Ureter (tissue), 1 donor: ENCODE data around the gene CNTNAP2. TPM values are rescaled to one million over a fixed set of nuclear protein-coding genes. Genes with fewer than 3 reads are reported as not detected.

Experiments
- DNase-seq: peaks from one replicate; pipeline ENCODE4 v3.0.0-alpha.2; 2020; ENCODE audit warnings: low spot score
- total RNA-seq: library from RNA; stranded (reverse); gene quantifications from one replicate; pipeline ENCODE4 v1.2.4, GENCODE V29; 2023
- donor health status: DM: yes; HTN: yes; CAD: no.

The CNTNAP2 gene
- total RNA-seq, 1 donor from 2014 or later, result 0.21 TPM

DNA sequence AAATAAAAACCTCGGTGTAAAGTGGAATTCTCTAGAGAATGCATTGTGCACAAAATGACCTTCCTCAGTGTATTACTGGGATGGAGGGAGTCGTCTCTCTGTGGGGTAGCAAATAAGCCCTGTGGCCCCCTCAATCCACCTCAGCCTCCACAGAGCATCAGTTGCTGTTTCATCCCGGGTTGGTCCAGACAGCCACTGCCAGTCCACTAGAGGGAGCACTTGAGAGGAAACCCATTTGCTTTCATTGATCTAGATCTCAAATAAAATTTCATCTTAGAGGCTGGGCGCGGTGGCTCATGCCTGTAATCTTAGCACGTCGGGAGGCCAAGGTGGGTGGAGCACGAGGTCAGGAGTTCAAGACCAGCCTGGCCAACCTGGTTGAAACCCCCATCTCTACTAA, 1128.7 kb downstream of the CNTNAP2 start:
- no peak for DNase-seq

DNA sequence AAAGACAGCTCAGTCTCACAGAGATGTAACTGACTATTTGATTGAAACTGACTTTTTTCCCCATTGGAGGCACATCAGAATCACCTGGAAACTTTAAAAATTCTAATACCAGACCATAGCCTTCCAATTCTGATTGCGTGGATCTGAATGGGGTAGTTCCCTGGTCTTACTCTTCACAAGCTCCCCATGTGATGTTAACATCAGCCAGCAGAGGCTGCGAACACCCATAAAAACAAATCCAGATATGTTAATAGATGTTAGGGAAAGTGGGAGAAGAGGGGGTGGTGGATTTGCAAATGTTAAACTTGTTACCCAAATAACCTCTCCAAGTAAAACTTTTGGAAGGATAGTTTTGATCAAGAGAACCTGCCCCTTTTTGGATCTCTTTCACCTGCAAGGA, 1133.4 kb downstream of the CNTNAP2 start:
- DNase-seq, result no peak

DNA sequence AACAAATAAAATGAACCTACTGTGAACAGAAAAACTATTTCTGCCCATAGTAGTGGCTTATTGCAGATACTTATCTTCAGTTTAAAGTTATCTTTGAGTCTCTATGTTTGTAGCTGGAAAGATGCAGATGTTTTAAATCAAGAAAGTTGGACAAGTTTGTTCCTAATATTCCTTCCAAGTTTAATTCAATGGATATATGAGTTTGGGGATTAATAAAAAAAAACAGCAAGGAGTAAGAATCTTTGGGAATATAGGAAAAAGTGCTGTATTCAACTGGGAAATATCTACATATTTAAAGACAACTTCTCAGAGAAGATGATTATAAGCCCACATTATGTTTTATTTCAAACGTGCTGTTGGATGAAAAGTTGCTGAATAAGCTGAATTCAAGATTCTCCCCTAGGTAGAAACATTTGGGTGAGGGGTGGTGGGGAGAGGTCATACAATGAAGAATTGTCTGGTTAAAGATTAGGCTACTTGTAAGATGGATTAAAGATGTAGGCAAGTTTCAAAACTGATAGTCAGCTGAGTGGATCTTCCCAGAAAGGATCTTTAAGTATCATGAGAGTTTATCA, 1135.2 kb downstream of the CNTNAP2 start:
- DNase-seq, result no peak

DNA sequence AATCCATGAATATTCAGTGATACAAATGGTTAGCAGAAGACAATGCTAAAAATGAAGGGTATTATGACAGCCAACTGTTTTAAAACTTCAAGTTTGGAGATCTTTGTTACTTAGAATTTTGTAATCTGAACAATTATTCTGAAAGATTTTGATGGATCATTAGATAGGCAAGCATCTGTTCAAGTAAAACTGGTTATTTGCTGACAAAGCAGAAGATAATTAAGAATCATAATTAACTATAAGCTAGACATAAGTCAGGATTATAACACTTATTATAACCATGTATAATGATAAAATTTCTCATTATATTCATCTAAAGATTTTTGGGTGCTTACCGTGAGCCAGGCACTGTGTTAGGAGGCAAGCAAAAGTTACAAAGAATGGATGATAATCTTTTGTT, 1145.1 kb downstream of the CNTNAP2 start:
- DNase-seq, result no peak

DNA sequence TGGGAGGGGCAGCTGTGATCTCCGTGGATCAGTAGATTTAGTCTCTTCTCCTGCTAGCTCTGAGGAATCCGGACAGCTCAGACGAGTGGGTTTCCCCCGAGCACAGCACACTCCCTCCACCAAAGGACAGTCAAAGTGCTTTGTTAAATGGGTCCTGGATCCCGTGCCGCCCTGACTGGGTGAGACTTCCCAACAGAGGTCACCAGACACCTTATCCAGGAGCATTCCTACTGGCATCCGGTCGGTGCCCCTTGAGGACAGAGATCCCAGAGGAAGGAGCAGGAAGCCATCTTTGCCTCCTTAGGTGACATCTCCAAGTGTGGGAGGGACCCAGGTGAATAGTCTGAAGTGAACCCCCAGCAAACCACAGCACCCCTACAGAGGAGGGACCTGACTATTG, 1148.9 kb downstream of the CNTNAP2 start:
- DNase-seq, result no peak

DNA sequence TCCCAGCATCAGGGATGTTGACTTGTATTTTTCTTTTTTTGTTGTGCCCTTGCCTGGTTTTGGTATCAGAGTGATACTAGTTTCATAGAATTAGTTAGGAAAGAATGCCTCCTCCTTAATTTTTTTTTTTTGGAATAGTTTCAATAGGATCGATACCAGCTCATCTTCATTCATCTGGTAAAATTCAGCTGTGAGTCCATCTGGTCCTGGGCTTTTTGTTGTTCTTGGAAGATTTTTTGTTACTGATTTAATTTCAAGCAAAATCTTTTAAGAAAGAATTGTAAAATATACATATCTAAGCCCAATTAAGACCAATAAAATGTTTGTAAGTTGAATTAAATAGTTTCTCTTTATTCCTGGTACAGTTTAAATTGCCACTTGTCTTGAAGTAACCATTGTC, 1159.5 kb downstream of the CNTNAP2 start:
- no peak for DNase-seq

DNA sequence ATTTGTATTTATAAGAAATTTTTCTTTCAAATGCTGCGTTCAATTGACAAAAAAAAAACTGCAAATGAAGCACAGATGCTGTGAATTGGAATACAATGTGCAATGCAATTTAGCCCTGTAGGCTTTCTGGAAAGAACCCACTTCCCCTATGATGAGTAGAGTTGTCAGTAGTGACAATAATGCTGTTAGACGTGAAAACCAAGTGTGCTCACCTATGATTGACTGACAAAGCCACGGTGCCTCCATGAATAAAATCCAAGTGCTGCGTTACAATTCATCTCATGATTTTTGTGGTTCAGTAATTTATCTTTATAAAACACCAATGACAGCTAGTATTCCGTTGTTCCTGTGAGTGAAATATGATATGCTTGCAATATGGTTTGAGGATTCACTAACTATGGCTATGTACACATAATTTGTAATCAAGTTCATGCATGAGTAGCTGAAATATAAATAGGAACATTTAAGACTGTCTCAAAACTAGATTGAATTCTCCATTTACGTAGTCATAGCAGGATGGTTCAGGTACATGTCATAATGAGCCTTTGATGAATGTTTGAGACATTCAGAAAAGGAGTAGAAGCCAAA, 1160.3 kb downstream of the CNTNAP2 start:
- no peak for DNase-seq

DNA sequence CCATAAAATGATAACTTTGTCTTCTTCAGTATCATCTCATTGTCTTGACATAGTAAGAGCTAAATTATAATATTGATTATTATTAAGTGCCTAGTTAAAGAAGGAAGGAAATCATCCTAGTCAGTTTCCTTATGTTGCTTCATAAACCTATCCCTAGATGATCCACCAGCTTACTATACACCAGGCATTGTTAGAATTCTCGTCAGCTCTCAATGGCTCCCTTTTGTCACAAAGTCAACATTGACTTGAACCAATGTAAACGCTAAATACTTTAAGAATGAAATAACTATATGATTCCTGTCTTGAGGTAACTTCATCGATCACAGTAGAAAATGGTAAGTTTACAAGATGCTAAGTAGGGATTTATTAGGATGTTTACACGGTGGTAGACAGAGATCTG, 1162.9 kb downstream of the CNTNAP2 start:
- no peak for DNase-seq

DNA sequence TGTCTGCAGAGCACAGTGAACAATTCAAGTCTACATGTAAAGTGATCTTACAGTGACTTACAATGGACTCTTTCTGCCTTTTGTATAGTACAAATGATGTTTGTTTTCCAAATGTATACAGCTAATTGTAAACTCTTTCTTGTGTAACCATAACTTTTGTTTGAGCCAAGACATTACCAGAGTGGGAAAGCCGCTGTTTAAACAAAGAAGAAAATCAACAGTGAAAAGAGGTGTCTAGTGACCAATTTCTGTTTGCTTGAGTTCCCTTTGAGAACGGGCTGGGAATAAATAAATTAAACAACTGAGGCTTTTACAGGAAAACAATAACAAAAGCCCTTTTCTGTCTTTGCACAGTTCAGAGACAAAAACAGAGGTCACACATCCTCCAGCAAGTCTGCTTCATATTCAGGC, 1163.4 kb downstream of the CNTNAP2 start:
- no peak for DNase-seq

DNA sequence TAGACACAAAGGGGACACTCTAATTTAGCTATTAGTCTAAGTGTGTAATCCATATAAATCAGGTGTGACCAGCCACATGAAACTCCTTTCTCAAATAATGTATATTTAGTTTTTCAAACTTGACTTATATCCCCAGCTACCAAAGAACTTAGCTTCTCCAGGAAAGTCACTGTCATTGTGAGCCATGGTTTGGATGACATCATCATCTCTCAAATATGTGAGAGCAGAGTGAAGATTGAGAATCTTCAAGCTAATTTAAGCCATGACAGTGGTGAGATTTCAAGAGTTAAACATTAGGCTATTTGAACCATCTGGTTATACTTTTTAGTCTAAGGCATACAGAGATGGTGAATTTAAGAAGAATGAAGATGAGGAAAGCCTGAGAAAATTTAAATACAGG, 1165.6 kb downstream of the CNTNAP2 start:
- DNase-seq, result no peak

DNA sequence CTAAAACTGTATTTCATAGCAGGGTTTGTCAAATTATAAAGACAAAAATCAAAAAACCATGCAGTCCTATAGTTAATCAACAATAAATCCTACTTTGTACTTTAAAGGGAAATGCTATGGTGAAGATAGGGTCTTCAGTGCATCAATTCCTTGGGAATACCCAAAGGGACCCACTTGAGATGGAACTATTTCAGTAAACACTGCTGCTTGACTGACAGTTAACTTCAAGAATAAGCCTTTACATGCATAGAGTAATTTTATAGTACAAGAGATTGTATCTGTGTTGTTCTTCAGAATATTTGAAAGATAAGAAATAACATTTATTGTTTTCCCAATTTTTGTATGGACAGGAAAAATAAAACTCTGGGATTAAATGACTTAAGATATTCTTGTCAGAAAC, 1179.6 kb downstream of the CNTNAP2 start:
- DNase-seq, result no peak

DNA sequence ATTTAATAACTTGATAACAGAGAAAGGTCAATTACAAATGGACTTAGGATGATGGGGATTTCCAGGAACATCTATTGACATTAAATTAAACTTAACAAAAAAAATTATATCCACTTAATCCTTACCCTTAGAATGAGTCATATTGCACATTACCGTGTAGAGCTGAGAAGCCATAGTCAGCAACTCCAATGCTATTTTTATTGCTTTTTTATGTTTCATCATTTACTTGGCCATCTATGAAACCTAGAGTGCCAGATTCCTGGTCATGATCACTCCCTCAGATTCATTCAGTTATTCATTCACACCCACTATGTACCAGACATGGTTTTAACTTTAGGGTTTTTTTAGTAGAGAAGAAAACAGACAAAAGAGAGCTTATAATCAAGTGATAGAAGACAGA, 1180.4 kb downstream of the CNTNAP2 start:
- no peak for DNase-seq

DNA sequence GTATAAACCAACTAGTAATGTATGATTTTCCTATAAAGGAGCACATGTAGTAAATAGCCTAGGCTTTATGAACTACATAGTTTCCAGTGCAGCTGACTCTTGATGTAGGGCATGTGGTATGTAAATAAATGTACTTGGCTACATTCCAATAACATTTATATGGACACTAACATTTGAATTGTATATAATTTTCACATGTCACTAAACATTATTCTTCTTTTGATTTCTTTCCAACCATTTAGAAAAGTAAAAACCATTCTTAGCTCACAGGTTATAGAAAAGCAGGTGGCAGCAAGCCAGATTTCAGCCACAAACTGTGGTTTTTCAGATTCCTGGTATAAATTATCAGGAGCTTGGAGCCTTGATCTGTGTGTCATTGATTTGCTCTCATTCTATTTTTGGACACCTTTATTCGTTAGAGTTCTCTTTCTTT, 1182.0 kb downstream of the CNTNAP2 start:
- DNase-seq, result no peak

DNA sequence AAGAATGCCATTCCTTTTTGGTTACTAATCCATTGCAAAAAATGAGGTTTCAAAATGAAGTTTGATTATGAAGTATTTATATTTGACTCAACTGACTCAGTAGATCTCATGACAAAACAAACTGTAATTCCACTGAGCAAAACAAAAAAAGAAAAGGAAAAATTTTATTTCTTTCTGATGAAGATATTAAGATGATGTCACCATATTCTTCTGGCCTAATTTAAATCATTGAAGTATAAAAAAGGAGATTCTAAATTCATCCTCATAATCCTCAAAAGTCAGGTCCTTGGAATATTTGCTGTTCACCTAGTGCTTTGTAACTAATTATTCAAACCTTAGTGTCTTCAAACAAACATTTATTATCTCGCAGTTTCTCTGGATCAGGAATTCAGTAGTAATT, 1183.7 kb downstream of the CNTNAP2 start:
- DNase-seq, result no peak

DNA sequence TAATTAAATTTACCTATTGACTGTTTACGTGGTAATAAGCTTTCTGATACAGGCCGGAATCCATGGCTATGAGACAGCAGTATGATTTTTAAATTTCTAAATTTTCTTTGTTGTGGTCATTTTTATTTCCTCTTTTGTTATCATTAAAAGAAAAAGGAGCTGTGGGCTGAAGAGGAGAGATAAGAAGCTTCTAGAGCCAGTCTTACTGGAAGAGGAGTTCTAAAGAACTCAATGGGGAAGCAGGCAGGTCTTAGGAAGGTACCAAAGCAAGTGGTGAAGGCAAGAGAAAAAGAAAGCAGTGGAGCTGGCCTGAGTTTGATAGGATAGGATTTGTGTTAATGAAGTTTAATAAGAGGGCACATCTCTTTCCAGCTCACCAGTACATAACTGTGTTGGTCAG, 1187.8 kb downstream of the CNTNAP2 start:
- no peak for DNase-seq

DNA sequence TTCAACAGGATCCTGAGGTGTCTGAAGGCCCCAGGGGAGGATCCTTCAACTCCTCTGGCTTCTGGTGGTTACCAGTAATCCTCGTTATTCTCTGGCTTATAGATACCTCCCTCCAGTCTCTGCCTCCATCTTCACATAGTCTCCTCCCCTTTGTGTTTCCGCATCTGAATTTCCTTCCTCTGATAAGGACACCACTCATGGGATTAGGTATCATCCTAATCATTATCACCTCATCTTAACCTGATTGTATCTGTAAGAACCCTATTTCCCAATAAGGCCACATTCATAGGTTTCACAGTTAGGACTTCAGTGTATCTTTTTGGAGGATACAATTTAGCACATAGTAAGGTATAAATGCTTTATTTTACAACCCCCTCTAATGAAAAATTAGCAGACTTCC, 1189.2 kb downstream of the CNTNAP2 start:
- no peak for DNase-seq

DNA sequence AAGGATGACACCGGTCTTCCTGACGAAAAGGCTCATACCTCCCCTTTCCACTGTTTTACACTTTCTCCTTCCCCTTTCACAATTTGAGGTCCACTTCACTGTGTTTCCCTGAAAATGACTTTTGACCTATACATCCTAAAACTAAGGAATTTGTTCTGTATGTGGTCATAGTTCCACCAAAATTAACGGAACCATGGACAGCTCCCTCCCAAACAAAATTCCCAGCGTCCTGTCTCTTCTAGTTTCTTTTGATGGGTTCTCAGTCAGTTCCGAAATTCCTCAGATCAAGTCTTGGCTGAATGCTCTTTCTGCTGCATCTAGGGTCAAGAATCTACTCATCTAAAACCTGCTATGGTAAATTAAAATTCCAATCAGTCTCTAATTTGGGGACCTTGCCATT, 1191.9 kb downstream of the CNTNAP2 start:
- no peak for DNase-seq

DNA sequence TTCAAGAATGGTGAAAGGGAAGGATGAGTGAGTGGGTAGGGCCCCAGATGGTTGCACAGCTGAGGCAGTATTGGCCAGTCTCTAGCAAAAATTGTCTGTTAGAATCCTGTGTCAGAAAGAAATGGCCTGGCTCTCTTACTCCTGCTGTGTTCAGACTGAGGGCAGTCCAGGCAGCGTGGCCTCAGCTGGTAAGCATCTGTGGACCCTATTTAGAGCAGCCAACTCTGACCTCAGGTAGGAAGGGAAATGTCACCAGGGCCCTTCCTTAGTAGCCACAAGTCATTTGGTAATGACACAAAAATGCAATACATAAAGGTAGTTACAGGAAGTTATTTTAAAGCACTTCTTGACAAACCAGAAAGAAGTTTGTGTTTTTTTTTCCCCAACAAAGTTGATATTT, 1194.7 kb downstream of the CNTNAP2 start:
- no peak for DNase-seq

DNA sequence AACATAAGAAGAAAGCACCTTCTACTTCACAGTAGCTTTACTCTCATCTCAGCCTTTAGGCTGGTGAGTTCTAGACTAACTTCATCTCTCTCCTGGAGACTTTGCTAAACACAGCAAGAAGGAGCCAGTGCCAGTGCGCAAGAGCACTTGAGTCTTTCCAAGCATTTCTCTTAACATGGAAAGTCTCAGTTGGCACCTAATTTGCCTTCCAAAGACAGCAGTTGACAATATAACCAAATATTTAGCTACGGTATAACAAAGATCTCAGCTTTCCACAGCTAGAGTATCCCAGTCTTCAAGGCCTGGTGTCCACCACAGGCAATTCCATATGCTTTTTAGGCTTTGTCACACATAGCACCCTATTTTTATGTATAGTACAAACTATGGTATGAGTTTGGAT, 1204.9 kb downstream of the CNTNAP2 start:
- DNase-seq, result no peak

DNA sequence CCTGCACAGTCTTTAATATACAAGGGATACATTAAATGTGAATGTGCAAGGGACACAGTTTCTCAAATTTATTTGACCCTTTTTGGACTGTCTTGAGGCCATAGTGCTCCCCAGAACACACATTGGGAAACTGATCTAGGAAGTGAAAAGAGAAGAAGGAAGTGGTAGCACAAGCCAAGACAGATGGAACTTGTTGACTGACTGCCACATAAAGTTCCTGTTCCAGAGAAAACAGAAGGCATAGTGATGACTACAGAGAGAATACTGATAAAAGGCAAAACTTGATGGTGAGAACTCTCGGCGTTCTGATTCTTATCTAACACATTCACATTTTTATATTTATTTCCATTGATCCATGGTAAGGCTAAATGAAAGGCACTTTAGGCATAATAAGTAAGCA, 1216.4 kb downstream of the CNTNAP2 start:
- no peak for DNase-seq

DNA sequence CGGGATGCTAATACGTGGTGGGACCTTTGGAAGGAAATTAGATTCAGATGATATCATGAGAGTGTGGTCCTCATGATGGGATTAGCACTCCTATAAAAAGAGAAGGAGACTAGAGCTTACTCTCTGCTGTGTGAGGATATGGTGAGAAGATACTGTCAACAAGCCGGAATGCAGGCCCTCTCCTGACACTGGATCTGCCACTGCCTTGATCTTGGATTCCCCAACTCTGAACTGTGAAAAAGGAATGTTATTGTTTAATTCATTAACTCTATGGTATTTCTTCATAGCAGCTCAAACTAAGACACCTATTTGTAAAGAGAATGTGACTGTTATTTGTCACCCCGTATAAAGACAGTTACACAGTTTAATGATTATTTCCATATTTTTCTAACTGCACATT, 1246.5 kb downstream of the CNTNAP2 start:
- no peak for DNase-seq

DNA sequence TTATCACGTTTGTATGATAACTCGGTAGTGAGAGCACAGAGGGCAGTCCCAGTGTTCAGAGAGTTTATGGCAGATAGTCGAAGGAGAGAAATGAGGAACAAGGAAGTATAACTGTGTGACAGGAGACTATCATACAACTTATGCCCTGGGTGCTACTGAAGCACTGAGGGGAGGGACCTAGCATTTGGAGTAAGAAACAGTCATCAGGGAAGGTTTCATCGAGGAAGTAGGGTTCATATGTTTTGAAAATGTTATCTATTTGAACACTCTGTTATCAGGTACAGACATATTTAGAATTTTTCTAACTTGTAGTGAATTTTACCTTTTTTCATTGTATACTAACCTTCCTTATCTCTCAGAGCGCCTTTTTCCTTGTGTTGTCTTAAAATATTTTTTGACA, 1259.6 kb downstream of the CNTNAP2 start:
- no peak for DNase-seq

DNA sequence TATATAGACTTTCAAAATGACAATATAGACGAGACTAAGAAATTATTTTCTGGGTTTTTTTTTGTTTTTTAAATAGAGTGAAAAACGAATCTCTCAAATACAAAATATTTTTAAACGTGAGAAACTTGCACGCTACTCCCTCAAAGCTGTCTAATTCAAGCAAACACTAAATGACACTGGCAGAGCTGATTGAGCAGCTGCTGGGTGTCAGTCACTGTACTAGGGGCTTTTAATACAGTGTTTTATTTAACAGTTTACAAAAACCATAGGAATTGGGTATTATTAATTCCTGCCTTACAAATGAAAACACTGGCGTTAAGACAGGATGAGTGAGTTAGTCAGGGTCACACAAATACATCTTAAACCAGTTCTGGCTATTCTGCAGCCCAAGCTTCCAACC, 1264.3 kb downstream of the CNTNAP2 start:
- DNase-seq, result no peak

DNA sequence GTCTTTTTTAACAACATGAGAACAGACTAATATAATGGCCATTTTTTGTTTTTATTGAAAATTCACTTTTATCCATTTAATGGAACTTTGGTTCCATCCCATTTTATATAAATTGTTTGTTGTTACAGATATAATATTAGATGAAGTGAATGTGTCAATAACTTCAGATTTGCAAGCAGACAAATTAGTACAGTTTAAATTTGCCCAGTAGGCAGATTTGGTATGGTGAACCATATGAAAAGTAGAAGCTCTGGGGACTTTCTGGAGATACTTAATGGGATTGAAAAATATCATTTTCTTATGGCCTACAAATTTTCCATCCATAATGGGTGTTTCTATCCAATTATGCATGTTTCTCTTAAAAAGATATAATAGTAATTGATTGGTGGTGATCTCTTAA, 1277.7 kb downstream of the CNTNAP2 start:
- DNase-seq, result no peak
